Nephron progenitor cell (in vitro differentiated cells): Measurements from ENCODE around the gene C1orf21.

Experiments used
- DNase-seq: peaks from one replicate; pipeline ENCODE4 v3.0.0; 2021
- H3K27ac Mint-ChIP-seq: 2 replicates; pipeline ENCODE4 v1.8.0; 2021; ENCODE audit warnings: mild to moderate bottlenecking, moderate library complexity, mixed read lengths
- H3K27me3 Mint-ChIP-seq: 2 replicates; pipeline ENCODE4 v1.8.0; 2021; ENCODE audit warnings: mild to moderate bottlenecking, low read depth, mixed read lengths; ENCODE audit not compliant: poor library complexity
- H3K36me3 Mint-ChIP-seq: 2 replicates; pipeline ENCODE4 v1.8.0; 2021; ENCODE audit warnings: low read depth, mixed read lengths
- H3K4me1 Mint-ChIP-seq: 2 replicates; pipeline ENCODE4 v1.8.0; 2021; ENCODE audit warnings: mixed read lengths
- H3K4me3 Mint-ChIP-seq: 2 replicates; pipeline ENCODE4 v1.8.0; 2021; ENCODE audit warnings: mild to moderate bottlenecking, moderate library complexity, mixed read lengths
- H3K9me3 Mint-ChIP-seq: 2 replicates; pipeline ENCODE4 v1.8.0; 2021; ENCODE audit warnings: mild to moderate bottlenecking, moderate library complexity, mixed read lengths
- TF ChIP-seq, protein P1 (sequence below): fragments of 200-600 bp; sonication (generic); IDR thresholded peaks from 2 replicates; pipeline ENCODE4 v1.5.0; 2021; ENCODE audit warnings: antibody characterized with exemption

The C1orf21 gene

DNA sequence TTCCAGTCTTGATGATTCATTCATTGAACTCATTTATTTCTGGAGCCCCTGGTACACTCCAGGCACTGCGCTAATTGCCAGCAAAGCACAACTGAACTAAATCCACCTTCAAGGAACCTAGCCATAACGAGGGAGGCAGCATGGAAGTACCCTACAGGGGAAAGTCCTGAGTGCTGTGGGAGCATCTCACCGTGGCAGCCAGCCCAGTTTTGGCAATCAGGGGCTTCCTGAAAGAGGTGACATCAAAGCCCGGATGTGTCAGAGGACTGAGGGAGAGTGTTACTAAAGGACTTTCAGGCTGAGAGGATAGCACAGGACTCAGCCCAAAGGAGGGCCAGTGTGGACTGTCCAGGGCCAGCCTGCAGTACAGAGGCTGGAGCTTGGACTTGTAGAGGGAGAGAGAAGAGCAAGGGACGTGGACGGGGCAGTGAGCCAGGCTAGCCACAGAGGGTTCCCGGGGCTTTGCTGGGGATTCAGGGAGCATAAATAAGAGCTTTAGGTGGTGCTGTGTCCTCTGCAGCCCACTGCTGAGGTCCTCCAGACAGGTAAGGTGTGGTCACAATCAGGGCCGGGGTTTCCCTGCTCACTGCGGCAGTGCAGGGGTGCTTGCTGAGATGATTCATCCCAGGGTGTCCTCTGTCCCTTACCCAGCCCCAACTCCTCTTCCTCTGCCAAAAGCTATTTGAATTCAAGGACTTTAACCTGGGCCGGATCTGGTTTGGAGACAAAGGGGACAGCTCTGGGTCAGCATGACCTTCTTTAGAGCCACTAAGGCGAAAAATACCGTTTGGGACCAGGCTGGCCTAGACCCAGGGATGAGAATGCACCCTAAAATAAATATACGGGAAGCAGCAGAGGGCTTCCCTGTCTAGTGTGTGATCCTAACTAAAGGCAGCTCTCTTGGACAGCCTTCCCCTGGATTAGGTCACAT, 239.5 kb downstream of the C1orf21 start:
- TF ChIP-seq, protein P1, sequence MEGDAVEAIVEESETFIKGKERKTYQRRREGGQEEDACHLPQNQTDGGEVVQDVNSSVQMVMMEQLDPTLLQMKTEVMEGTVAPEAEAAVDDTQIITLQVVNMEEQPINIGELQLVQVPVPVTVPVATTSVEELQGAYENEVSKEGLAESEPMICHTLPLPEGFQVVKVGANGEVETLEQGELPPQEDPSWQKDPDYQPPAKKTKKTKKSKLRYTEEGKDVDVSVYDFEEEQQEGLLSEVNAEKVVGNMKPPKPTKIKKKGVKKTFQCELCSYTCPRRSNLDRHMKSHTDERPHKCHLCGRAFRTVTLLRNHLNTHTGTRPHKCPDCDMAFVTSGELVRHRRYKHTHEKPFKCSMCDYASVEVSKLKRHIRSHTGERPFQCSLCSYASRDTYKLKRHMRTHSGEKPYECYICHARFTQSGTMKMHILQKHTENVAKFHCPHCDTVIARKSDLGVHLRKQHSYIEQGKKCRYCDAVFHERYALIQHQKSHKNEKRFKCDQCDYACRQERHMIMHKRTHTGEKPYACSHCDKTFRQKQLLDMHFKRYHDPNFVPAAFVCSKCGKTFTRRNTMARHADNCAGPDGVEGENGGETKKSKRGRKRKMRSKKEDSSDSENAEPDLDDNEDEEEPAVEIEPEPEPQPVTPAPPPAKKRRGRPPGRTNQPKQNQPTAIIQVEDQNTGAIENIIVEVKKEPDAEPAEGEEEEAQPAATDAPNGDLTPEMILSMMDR, result no peak
- DNase-seq, result no peak
- Mint-ChIP-seq H3K9me3 (no peaks in the 10 kb centered on the region), H3K27ac (no peak overlapping the region), H3K4me3 (no peak overlapping the region), H3K27me3 (no peaks in the 10 kb centered on the region), H3K36me3 (peaks cover 8% of the 10 kb centered on the region), H3K4me1 (peaks cover 50% of the 10 kb centered on the region)

DNA sequence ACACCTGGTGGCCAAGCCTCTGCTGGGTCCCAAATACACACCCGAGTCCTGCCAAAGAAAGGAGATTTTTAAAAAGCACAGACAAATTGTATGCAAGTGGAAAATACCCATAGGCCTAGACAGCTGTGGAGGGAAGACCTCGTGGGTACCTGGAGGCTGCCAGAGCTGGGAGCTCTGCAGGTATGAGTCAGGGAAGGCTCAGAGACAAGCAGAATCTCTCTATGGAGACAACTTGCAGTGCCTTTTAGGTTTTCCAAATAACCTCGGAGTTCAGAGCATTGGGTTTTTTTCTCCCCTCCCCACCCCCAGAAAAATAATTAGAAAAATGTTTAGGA, 240.1 kb downstream of the C1orf21 start:
- peaks cover 44% of the 10 kb centered on the region for H3K4me1 Mint-ChIP-seq
- no peak overlapping the region for H3K27ac Mint-ChIP-seq
- no peak overlapping the region for H3K4me3 Mint-ChIP-seq
- no peaks in the 10 kb centered on the region for H3K27me3 Mint-ChIP-seq
- peaks cover 4% of the 10 kb centered on the region for H3K36me3 Mint-ChIP-seq
- TF ChIP-seq, protein P1, result no peak
- no peak for DNase-seq
- no peaks in the 10 kb centered on the region for H3K9me3 Mint-ChIP-seq

DNA sequence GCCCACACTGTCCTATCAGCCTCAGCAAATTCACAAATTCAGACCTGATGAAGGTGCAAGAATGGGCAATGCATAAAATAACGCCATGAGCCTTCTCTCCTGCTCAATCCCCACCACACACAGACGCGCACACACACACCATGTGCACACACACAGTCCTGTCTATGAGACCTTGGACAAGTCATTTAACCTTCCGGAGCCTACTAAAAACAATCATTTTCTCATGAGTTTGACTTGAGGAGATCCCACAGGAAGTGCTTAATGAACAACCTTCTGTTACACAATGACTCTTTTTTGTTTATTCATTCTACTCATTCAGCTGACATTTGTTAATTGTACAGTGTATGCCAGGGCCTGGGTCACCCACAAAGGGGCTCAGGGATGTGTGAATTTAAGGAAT, 242.4 kb downstream of the C1orf21 start:
- TF ChIP-seq, protein P1, result no peak
- no peak for DNase-seq
- Mint-ChIP-seq H3K4me1 (peaks cover 28% of the 10 kb centered on the region), H3K27me3 (peaks cover 3% of the 10 kb centered on the region), H3K27ac (no peak overlapping the region), H3K4me3 (no peak overlapping the region), H3K9me3 (no peaks in the 10 kb centered on the region), H3K36me3 (no peaks in the 10 kb centered on the region)

DNA sequence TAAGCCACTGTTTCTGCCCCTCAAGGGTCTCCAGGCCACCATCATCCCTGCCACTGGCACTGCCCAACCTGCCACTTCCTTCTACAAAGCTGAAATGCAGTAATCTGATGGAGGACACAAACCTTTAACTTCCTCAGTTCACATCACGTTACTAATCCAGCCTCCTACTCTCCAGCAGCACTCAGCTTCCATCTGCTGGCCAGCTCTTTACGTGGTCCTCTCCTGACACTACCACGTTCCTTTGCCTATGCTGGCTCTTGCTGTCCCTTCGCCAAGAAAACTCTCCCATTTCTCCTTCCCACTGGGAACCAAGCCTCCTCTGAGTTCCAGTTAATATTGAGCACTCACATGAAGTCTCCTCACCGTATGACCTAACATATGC, 243.8 kb downstream of the C1orf21 start:
- Mint-ChIP-seq H3K27me3 (peaks cover 6% of the 10 kb centered on the region), H3K36me3 (no peaks in the 10 kb centered on the region), H3K27ac (peak overlapping the region; percentile 85), H3K4me3 (no peak overlapping the region), H3K4me1 (peaks cover 19% of the 10 kb centered on the region), H3K9me3 (no peaks in the 10 kb centered on the region)
- no peak for DNase-seq
- TF ChIP-seq, protein P1, result no peak

DNA sequence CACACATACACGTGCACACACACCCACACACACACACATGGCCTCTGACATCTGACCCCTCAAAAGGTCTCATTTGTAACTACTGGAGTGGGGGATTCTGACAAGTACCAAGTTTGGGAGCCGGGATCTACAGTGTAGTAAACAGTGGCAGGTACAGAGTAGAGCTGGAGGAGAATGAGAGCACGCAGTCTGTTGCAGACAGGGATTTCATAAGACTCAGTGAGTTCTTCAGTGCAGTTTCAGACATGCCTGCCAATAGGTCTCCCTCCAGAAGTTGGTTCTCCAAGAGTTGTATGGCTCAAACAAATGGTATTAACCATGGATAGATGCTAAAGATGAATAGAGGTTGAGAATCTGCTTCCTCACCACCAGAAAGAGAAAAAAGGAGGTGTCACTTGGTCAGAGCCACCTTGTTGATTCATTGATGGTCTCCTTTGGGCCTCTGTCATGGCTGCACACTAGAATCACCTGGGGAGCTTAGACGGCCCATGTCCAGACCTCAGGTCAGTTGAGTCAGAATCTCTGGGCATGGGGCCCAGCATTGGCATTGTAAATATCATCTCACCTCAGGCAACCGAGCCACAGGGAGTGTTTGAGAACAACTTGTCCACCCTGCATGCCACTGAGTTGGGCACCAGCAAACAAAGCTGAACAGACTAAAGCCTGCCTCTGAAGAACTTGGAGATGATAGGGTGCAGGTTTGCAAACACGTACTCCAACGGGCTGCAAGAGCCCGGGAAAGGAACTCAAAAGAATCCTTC, 245.8 kb downstream of the C1orf21 start:
- Mint-ChIP-seq H3K27ac (no peak overlapping the region), H3K9me3 (peaks cover 12% of the 10 kb centered on the region), H3K4me1 (peaks cover 19% of the 10 kb centered on the region), H3K27me3 (peaks cover 15% of the 10 kb centered on the region), H3K4me3 (no peak overlapping the region), H3K36me3 (no peaks in the 10 kb centered on the region)
- TF ChIP-seq, protein P1, result no peak
- no peak for DNase-seq
